ENCODE measurements around the gene SEZ6L. TPM values are rescaled to one million over a fixed set of nuclear protein-coding genes. Genes with fewer than 3 reads are reported as not detected.

Gene SEZ6L
- polyA plus RNA-seq, 2 of the 4 experiments (the other 2 are of a cell fraction): not detected

DNA sequence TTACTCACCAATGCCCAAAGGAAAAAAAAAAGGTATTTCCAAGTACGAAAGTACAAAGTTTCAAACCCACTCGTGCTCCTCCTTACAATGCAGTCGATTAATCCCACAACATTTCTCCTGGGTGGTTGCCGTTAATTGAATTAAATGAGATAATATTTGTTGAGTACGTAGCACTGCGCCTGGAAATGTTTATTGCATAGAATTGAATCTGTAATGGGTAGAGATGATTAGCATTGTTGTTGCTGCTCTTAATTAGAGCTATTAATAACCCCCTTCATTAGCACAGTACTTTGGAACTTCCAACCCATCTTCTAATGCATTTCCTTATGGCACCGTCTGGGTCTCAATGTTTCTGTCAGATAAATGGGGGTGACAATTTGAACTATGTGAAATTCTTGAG, 77.3 kb downstream of the SEZ6L start:
- no peak for ATAC-seq

DNA sequence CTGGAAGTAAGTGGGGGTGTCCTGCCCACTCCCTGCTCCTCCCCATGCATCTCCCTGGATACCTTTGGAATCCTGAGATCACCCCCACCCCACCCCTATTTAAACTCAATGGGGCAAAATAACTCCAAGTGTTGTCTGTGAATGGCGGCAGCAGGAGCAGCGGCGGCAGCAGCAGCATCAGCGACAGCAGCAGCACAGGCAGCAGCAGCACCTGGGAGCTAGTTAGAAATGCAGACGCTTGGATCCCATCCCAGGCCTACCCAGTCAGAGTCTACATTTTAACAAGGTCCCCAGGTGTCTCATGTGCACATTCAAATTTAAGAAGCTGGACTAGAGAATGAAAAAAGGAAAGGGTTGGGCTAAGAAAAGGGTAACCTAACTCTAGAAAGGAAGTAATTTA, 82.6 kb downstream of the SEZ6L start:
- no peak for FAIRE-seq
- CTCF ChIA-PET: no interaction called here
- WGBS (ENCODE audit: missing lambda C conversion rate): 69% methylated on average over 5 of the region's 5 CpGs
- H3K27ac ChIP-seq: no peak overlapping the region
- H3K4me1 ChIP-seq: no peaks in the 10 kb centered on the region
- no peak for DNase-seq (ENCODE audit: low read depth in 1 of 2, low spot score in 1 of 2)
- H3K9me3 ChIP-seq: no peaks in the 10 kb centered on the region
- no peak overlapping the region for H3K4me3 ChIP-seq
- no peak for ATAC-seq
- POLR2A ChIA-PET: no interaction called here
- TF ChIP-seq HOXB13 (CRISPR knock-in tag; IDR thresholded peaks at IDR 0.05; ENCODE audit: low read depth): no peak
- no peak overlapping the region for H3K4me2 ChIP-seq

More for the DNA sequence above, 77.3 kb downstream of the SEZ6L start:
- ChIA-PET CTCF (no interaction called here), POLR2A (no interaction called here)
- H3K9me3 ChIP-seq: no peaks in the 10 kb centered on the region
- no peaks in the 10 kb centered on the region for H3K4me1 ChIP-seq
- no peak overlapping the region for H3K27ac ChIP-seq
- H3K4me2 ChIP-seq: no peak overlapping the region
- 25% methylated on average over 7 of the region's 7 CpGs for WGBS (ENCODE audit: missing lambda C conversion rate)
- no peak for DNase-seq (ENCODE audit: low read depth in 1 of 2, low spot score in 1 of 2)
- FAIRE-seq: no peak
- H3K4me3 ChIP-seq: no peak overlapping the region
- TF ChIP-seq ZFP36 (IDR thresholded peaks at IDR 0.05; ENCODE audit: borderline replicate concordance, partially characterized antibody) (no peak), SMC3 (IDR thresholded peaks at IDR 0.05) (no peak), GATA3 (IDR thresholded peaks at IDR 0.05; ENCODE audit: borderline replicate concordance) (no peak), RFX5 (IDR thresholded peaks at IDR 0.05) (no peak), RNF2 (IDR thresholded peaks at IDR 0.05; ENCODE audit: borderline replicate concordance, low read depth) (no peak), CHD4 (IDR thresholded peaks at IDR 0.05; ENCODE audit: borderline replicate concordance) (no peak), RCOR1 (IDR thresholded peaks at IDR 0.05; ENCODE audit: low read depth, low read length) (no peak), CEBPB (IDR thresholded peaks at IDR 0.05) (no peak), BHLHE40 (IDR thresholded peaks at IDR 0.05; ENCODE audit: low read depth, low read length) (no peak), SREBF2 (IDR thresholded peaks at IDR 0.05) (no peak), EP300 (IDR thresholded peaks at IDR 0.05) (no peak), EHF (CRISPR knock-in tag; IDR thresholded peaks at IDR 0.05) (no peak), ZNF302 (CRISPR knock-in tag; IDR thresholded peaks at IDR 0.05) (no peak), TFCP2L1 (CRISPR knock-in tag; IDR thresholded peaks at IDR 0.05) (no peak), POLR2A (IDR thresholded peaks at IDR 0.05; ENCODE audit: low read length) (no peak), JUN (IDR thresholded peaks at IDR 0.05) (no peak)
- TF ChIP-seq, protein P1, sequence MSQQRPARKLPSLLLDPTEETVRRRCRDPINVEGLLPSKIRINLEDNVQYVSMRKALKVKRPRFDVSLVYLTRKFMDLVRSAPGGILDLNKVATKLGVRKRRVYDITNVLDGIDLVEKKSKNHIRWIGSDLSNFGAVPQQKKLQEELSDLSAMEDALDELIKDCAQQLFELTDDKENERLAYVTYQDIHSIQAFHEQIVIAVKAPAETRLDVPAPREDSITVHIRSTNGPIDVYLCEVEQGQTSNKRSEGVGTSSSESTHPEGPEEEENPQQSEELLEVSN (IDR thresholded peaks at IDR 0.05; ENCODE audit: borderline replicate concordance, low read depth): no peak
- TF ChIP-seq, protein P2, sequence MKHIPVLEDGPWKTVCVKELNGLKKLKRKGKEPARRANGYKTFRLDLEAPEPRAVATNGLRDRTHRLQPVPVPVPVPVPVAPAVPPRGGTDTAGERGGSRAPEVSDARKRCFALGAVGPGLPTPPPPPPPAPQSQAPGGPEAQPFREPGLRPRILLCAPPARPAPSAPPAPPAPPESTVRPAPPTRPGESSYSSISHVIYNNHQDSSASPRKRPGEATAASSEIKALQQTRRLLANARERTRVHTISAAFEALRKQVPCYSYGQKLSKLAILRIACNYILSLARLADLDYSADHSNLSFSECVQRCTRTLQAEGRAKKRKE (CRISPR knock-in tag; IDR thresholded peaks at IDR 0.05; ENCODE audit: low read depth): no peak

DNA sequence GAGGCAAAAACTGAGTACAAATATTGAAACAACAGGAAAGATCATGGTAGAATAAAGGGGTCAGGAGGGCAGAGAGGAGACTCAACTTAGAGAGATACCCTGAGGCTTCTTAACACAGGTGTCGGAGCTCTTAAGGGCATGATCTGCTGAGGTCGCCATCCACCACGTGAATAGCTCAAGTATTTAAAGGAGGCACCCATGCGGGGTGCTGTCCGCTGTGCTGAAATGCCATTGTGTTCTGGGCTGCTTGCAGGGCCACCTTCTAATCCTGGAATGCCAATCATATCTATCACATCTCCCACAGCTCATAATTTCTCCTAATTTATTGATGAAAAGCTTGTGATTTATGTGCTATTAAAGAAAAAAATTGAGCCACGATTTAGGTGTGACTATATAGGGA, 90.2 kb downstream of the SEZ6L start:
- Histone ChIP-seq H3K27ac (no peak overlapping the region), H3K4me1 (no peaks in the 10 kb centered on the region), H3K4me3 (no peak overlapping the region), H3K4me2 (no peak overlapping the region), H3K9me3 (no peaks in the 10 kb centered on the region)
- ChIA-PET CTCF (interaction anchor here (0.7 kb wide), 1 partner anchor 22 kb away, joined by 3 read pairs; no protein-coding TSS in a partner anchor), POLR2A (no interaction called here)
- FAIRE-seq: no peak
- WGBS (ENCODE audit: missing lambda C conversion rate): 0% methylated on average over 6 of the region's 6 CpGs
- ATAC-seq: no peak; a peak in 1 of 6 replicates
- TF ChIP-seq, protein P3, sequence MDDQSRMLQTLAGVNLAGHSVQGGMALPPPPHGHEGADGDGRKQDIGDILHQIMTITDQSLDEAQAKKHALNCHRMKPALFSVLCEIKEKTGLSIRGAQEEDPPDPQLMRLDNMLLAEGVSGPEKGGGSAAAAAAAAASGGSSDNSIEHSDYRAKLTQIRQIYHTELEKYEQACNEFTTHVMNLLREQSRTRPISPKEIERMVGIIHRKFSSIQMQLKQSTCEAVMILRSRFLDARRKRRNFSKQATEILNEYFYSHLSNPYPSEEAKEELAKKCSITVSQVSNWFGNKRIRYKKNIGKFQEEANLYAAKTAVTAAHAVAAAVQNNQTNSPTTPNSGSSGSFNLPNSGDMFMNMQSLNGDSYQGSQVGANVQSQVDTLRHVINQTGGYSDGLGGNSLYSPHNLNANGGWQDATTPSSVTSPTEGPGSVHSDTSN (IDR thresholded peaks at IDR 0.05): no peak
- TF ChIP-seq EHMT2 (IDR thresholded peaks at IDR 0.05; ENCODE audit: low read depth) (peak; percentile 69; the same call in 1 of the 2 replicates), JUNB (IDR thresholded peaks at IDR 0.05) (no peak)
- TF ChIP-seq, protein P4, sequence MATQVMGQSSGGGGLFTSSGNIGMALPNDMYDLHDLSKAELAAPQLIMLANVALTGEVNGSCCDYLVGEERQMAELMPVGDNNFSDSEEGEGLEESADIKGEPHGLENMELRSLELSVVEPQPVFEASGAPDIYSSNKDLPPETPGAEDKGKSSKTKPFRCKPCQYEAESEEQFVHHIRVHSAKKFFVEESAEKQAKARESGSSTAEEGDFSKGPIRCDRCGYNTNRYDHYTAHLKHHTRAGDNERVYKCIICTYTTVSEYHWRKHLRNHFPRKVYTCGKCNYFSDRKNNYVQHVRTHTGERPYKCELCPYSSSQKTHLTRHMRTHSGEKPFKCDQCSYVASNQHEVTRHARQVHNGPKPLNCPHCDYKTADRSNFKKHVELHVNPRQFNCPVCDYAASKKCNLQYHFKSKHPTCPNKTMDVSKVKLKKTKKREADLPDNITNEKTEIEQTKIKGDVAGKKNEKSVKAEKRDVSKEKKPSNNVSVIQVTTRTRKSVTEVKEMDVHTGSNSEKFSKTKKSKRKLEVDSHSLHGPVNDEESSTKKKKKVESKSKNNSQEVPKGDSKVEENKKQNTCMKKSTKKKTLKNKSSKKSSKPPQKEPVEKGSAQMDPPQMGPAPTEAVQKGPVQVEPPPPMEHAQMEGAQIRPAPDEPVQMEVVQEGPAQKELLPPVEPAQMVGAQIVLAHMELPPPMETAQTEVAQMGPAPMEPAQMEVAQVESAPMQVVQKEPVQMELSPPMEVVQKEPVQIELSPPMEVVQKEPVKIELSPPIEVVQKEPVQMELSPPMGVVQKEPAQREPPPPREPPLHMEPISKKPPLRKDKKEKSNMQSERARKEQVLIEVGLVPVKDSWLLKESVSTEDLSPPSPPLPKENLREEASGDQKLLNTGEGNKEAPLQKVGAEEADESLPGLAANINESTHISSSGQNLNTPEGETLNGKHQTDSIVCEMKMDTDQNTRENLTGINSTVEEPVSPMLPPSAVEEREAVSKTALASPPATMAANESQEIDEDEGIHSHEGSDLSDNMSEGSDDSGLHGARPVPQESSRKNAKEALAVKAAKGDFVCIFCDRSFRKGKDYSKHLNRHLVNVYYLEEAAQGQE (IDR thresholded peaks at IDR 0.05): peak; percentile 89
- peak in 1 of 2 experiments; percentile 11 for DNase-seq (ENCODE audit: low read depth in 1 of 2, low spot score in 1 of 2)

All from A549 (cell line).